GM12878 (cell line): ENCODE measurements around the gene SPAST. TPM values are rescaled to one million over a fixed set of nuclear protein-coding genes. Genes with fewer than 3 reads are reported as not detected.

Experiments used
- ATAC-seq: fragments of 200-7000 bp; cut with Tn5 transposase; 3 replicates; pipeline ENCODE4 v1.9.1; 2020; ENCODE audit warnings: mild to moderate bottlenecking, moderate library complexity
- BruUV-seq: library from RNA; stranded (reverse); fragments of 400-500 nt; replicated peaks from 2 replicates; lab custom pipeline; 2021; lab: Mats Ljungman, UMichigan
- CTCF ChIA-PET: fragments of 300-600 bp; sonication (Branson Sonifier 250); formaldehyde crosslinking; extraction: SDS; loops from one replicate; lab custom pipeline; 2021; ENCODE audit warnings: inconsistent platforms; lab: Yijun Ruan, JAX
- POLR2A ChIA-PET: fragments of 350-600 bp; formaldehyde crosslinking; extraction: SDS; loops from one replicate; lab custom pipeline; 2021; ENCODE audit warnings: inconsistent platforms; lab: Charles Lee
- RAD21 ChIA-PET: fragments of 300-600 bp; sonication (Branson Sonifier 250); formaldehyde crosslinking; loops from one replicate; lab custom pipeline; 2023; ENCODE audit warnings: antibody characterized with exemption; ENCODE audit not compliant: unreplicated experiment; lab: Charles Lee
- SMC1A ChIA-PET: fragments of 300-600 bp; sonication (Branson Sonifier 250); formaldehyde crosslinking; loops from one replicate; lab custom pipeline; 2023; ENCODE audit not compliant: unreplicated experiment, uncharacterized antibody; lab: Charles Lee
- DNase-seq: peaks from one replicate; pipeline ENCODE4 v3.0.0-alpha.2; 2011; ENCODE audit warnings: low read depth, low spot score
- FAIRE-seq: peaks from 3 replicates; lab custom pipeline; 2011; peaks lifted over from hg19 to GRCh38; lab: Jason Lieb, UNC
- H2AFZ ChIP-seq: 2 replicates; pipeline ENCODE4 v1.6.0; 2011; ENCODE audit warnings: low read depth, low read length, control low read depth; ENCODE audit not compliant: control insufficient read depth
- H3K27ac ChIP-seq: 2 replicates; pipeline ENCODE4 v1.5.1; 2011; ENCODE audit warnings: control low read depth; ENCODE audit not compliant: control insufficient read depth, insufficient read depth
- H3K27me3 ChIP-seq, 2 experiments: replicated peaks in 1 of 2; 2 replicates each; pipeline versions ENCODE4 v1.6.0 to v1.6.1; 2011; ENCODE audit warnings: low read length in 1 of 2; ENCODE audit not compliant: control insufficient read depth in 2 of 2, insufficient read depth in 2 of 2
- H3K36me3 ChIP-seq, 2 experiments: 2 replicates each; pipeline ENCODE4 v1.5.1; 2011; ENCODE audit warnings: low read length in 1 of 2; ENCODE audit not compliant: control insufficient read depth in 2 of 2, insufficient read depth in 2 of 2
- H3K4me1 ChIP-seq: 2 replicates; pipeline ENCODE4 v1.6.1; 2011; ENCODE audit warnings: mild to moderate bottlenecking, low read length, moderate library complexity, mixed read lengths; ENCODE audit not compliant: control insufficient read depth, insufficient read depth
- H3K4me2 ChIP-seq: 2 replicates; pipeline ENCODE4 v1.6.0; 2011; ENCODE audit warnings: control low read depth; ENCODE audit not compliant: control insufficient read depth, insufficient read depth
- H3K4me3 ChIP-seq: fragments of 200-600 bp; sonication (generic); 2 replicates; pipeline ENCODE4 v1.5.1; 2016
- H3K79me2 ChIP-seq: 2 replicates; pipeline ENCODE4 v1.6.0; 2011; ENCODE audit warnings: low read length; ENCODE audit not compliant: control insufficient read depth, insufficient read depth
- H3K9ac ChIP-seq: 2 replicates; pipeline ENCODE4 v1.8.0; 2011; ENCODE audit warnings: low read length, control low read depth, mixed read lengths; ENCODE audit not compliant: control insufficient read depth, insufficient read depth
- H3K9me3 ChIP-seq: replicated peaks from 3 replicates; pipeline ENCODE4 v1.5.1; 2011; ENCODE audit warnings: mild to moderate bottlenecking, low read length; ENCODE audit not compliant: control insufficient read depth, insufficient read depth
- H4K20me1 ChIP-seq: 2 replicates; pipeline ENCODE4 v1.6.0; 2011; ENCODE audit not compliant: control insufficient read depth, insufficient read depth
- CEBPB ChIP-seq, 2 experiments: fragments of 150-350 bp in 1 of 2; IDR thresholded peaks; 2 replicates each; pipeline ENCODE4 v1.6.1; 2012 to 2014; ENCODE audit warnings: low read depth in 2 of 2, low read length in 2 of 2, borderline replicate concordance in 1 of 2, inconsistent platforms in 1 of 2
- CEBPZ ChIP-seq: fragments of 150-350 bp; IDR thresholded peaks from 2 replicates; pipeline ENCODE4 v1.6.1; 2016; ENCODE audit warnings: low read depth, low read length
- GATAD2B ChIP-seq: fragments of 450-650 bp; conservative IDR thresholded peaks from 2 replicates; pipeline ENCODE4 v1.6.1; 2017; ENCODE audit warnings: low read depth, mild to moderate bottlenecking, moderate library complexity
- KDM1A ChIP-seq: fragments of 200-600 bp; sonication (generic); IDR thresholded peaks from 2 replicates; pipeline ENCODE4 v1.6.1; 2016; ENCODE audit warnings: borderline replicate concordance
- SP1 ChIP-seq: IDR thresholded peaks from one replicate; pipeline ENCODE4 v1.6.1; 2011; ENCODE audit warnings: low read depth, low read length
- SREBF2 ChIP-seq: IDR thresholded peaks from 2 replicates; pipeline ENCODE4 v1.6.1; 2012; ENCODE audit warnings: mild to moderate bottlenecking, low read length
- STAT1 ChIP-seq: fragments of 450-650 bp; conservative IDR thresholded peaks from 2 replicates; pipeline ENCODE4 v1.6.1; 2014; ENCODE audit warnings: antibody characterized with exemption, mild to moderate bottlenecking
- STAT3 ChIP-seq: IDR thresholded peaks from 2 replicates; pipeline ENCODE4 v1.6.1; 2011; ENCODE audit warnings: low read depth, low read length, improper control_type of control experiment
- YY1 ChIP-seq: IDR thresholded peaks from 2 replicates; pipeline ENCODE4 v1.6.1; 2011; ENCODE audit warnings: low read depth, mild to moderate bottlenecking, low read length
- ZBTB11 ChIP-seq: fragments of 450-650 bp; formaldehyde crosslinking; IDR thresholded peaks from 2 replicates; pipeline ENCODE4 v1.5.0; 2022; ENCODE audit warnings: mild to moderate bottlenecking, missing genetic modification characterization
- ZBTB33 ChIP-seq: fragments of 450-650 bp; IDR thresholded peaks from 2 replicates; pipeline ENCODE4 v1.6.1; 2017; ENCODE audit warnings: mild to moderate bottlenecking
- WGBS: methylation state at CpG from one replicate; pipeline ENCODE4 v1.1.6; 2016; ENCODE audit warnings: low lambda C conversion rate; ENCODE audit not compliant: insufficient replicate concordance, insufficient coverage; ENCODE audit errors: missing lambda C conversion rate; 5-methylcytosine and 5-hydroxymethylcytosine counted together
- in situ Hi-C: fragments of 300-500 bp; cut with MboI; formaldehyde crosslinking; loops from 9 replicates; pipeline ENCODE4 v1.14.3; 2018; ENCODE audit warnings: mixed read lengths
- intact Hi-C: fragments of 100-400 bp; cut with micrococcal nuclease; formaldehyde crosslinking; loops from one replicate; pipeline ENCODE4 v1.14.2; 2022; ENCODE audit not compliant: unreplicated experiment
- polyA plus RNA-seq, 11 experiments: library from polyadenylated mRNA; depleted of rRNA in 4 of 11; unstranded in 6 of 11; stranded (reverse) in 5 of 11; fragments of >200 nt; fragmentation: Nextera tagmentation in 4 of 11; fragmentation: Illumina TruSeq in 1 of 11; extraction: Ambion mirVana in 4 of 11; extraction: Trizol in 1 of 11; gene quantifications; 1 replicate in 1 of 11; 2 replicates in 10 of 11; pipeline versions ENCODE4 v1.2.1 to v1.2.3, GENCODE V29; 2011 to 2016; ENCODE audit warnings: inconsistent platforms in 2 of 11, missing spikeins in 2 of 11, low read depth in 1 of 11
- total RNA-seq, 4 experiments: library from RNA; depleted of rRNA in 3 of 4; stranded (reverse); fragments of >200 nt in 3 of 4; fragmentation: Illumina TruSeq in 1 of 4; extraction: Trizol in 1 of 4; gene quantifications; 2 replicates each; pipeline versions ENCODE4 v1.2.1 to v1.2.3, GENCODE V29; 2013 to 2021
- TF ChIP-seq, protein P1 (sequence below): fragments of 450-650 bp; IDR thresholded peaks from 2 replicates; pipeline ENCODE4 v1.6.1; 2017; ENCODE audit warnings: mild to moderate bottlenecking, moderate library complexity

Gene SPAST
- total and polyA plus RNA-seq, 10 of the 15 experiments (the other 5 are each of a cell fraction or from before 2014, with no cell fraction given): 4.3 to 21.3 (median 10.0) TPM

DNA sequence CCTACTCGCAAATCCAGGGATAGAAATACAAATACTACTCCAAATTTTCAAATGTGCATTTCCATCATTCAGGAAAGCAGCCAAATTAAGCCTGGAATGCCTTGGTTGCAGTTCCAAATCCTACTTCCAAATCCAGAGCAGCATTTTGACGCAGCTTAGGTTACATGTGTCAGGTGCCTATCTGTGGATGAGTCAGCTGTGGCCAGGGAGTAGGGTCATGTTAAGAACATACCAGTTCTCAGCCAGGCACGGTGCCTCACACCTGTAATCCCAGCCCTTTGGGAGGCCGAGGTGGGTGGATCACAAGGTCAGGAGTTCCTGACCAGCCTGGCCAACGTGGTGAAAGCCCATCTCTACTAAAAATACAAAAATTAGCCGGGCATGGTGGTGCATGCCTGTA, 119.3 kb downstream of the SPAST start:
- no peak overlapping the region for H2AFZ ChIP-seq
- intact Hi-C loops (no loop called here), in situ Hi-C loops (no loop called here)
- no peak overlapping the region for H3K4me3 ChIP-seq
- POLR2A ChIA-PET: interaction anchor here (0.7 kb wide), 1 partner anchor 90 kb away, joined by 3 read pairs; no protein-coding TSS in a partner anchor
- CTCF ChIA-PET: no interaction called here
- H3K27ac ChIP-seq: no peak overlapping the region
- SMC1A ChIA-PET: no interaction called here
- H3K9ac ChIP-seq: no peak overlapping the region
- no peaks in the 10 kb centered on the region for H3K79me2 ChIP-seq
- RAD21 ChIA-PET: no interaction called here
- WGBS: 89% methylated on average over 6 of the region's 6 CpGs
- H3K4me2 ChIP-seq: no peak overlapping the region
- FAIRE-seq: no peak
- H3K27me3 ChIP-seq: no peaks in the 10 kb centered on the region
- no peaks in the 10 kb centered on the region for H3K9me3 ChIP-seq
- no peak for ATAC-seq
- DNase-seq: no peak
- no peaks in the 10 kb centered on the region for H4K20me1 ChIP-seq
- no peaks in the 10 kb centered on the region for H3K4me1 ChIP-seq
- no TSS peak for BruUV-seq
- H3K36me3 ChIP-seq: no peaks in the 10 kb centered on the region; a peak in 2 of 4 replicates
- TF ChIP-seq CEBPZ (no peak), SREBF2 (no peak), ZBTB11 (CRISPR knock-in tag) (no peak), STAT3 (no peak), CEBPB (IDR thresholded peaks at IDR 0.05; ENCODE audit: borderline replicate concordance in 1 of 2, low read depth in 2 of 2, low read length in 2 of 2) (no peak), SP1 (no peak), GATAD2B (no peak), ZBTB33 (no peak), KDM1A (no peak), YY1 (no peak), STAT1 (no peak)
- TF ChIP-seq, protein P1, sequence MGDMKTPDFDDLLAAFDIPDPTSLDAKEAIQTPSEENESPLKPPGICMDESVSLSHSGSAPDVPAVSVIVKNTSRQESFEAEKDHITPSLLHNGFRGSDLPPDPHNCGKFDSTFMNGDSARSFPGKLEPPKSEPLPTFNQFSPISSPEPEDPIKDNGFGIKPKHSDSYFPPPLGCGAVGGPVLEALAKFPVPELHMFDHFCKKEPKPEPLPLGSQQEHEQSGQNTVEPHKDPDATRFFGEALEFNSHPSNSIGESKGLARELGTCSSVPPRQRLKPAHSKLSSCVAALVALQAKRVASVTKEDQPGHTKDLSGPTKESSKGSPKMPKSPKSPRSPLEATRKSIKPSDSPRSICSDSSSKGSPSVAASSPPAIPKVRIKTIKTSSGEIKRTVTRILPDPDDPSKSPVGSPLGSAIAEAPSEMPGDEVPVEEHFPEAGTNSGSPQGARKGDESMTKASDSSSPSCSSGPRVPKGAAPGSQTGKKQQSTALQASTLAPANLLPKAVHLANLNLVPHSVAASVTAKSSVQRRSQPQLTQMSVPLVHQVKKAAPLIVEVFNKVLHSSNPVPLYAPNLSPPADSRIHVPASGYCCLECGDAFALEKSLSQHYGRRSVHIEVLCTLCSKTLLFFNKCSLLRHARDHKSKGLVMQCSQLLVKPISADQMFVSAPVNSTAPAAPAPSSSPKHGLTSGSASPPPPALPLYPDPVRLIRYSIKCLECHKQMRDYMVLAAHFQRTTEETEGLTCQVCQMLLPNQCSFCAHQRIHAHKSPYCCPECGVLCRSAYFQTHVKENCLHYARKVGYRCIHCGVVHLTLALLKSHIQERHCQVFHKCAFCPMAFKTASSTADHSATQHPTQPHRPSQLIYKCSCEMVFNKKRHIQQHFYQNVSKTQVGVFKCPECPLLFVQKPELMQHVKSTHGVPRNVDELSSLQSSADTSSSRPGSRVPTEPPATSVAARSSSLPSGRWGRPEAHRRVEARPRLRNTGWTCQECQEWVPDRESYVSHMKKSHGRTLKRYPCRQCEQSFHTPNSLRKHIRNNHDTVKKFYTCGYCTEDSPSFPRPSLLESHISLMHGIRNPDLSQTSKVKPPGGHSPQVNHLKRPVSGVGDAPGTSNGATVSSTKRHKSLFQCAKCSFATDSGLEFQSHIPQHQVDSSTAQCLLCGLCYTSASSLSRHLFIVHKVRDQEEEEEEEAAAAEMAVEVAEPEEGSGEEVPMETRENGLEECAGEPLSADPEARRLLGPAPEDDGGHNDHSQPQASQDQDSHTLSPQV: no peak
